A549 (cell line): ENCODE data around the gene CDC6. TPM values are rescaled to one million over a fixed set of nuclear protein-coding genes. Genes with fewer than 3 reads are reported as not detected.
"Not testable (repeated sequence)": the region's sequence is repeated elsewhere in the genome, so short reads cannot be mapped to it uniquely, and the experiment has no call there.

ENCODE experiments used
- ATAC-seq, 2 experiments: fragments of 200-7000 bp in 1 of 2; fragments of >200 bp in 1 of 2; cut with Nextera tagmentation in 1 of 2; cut with Tn5 transposase in 1 of 2; 3 replicates each; pipeline versions ENCODE4 v1.8.0 to v1.9.1; 2018 to 2020; ENCODE audit warnings: mild to moderate bottlenecking in 1 of 2, moderate library complexity in 1 of 2
- CTCF ChIA-PET: fragments of 300-600 bp; sonication (Branson Sonifier 250); formaldehyde crosslinking; extraction: SDS; loops from one replicate; lab custom pipeline; 2021; ENCODE audit warnings: antibody characterized with exemption, inconsistent platforms; lab: Yijun Ruan, JAX
- POLR2A ChIA-PET: fragments of 350-600 bp; formaldehyde crosslinking; extraction: SDS; loops from one replicate; lab custom pipeline; 2021; ENCODE audit warnings: antibody characterized with exemption, inconsistent platforms; lab: Yijun Ruan, JAX
- DNase-seq, 2 experiments: peaks; one replicate each; pipeline versions ENCODE4 v3.0.0 to v3.0.0-alpha.2; 2011 to 2016; ENCODE audit warnings: low read depth in 1 of 2, low spot score in 1 of 2
- FAIRE-seq: peaks from 2 replicates; lab custom pipeline; 2011; peaks lifted over from hg19 to GRCh38; lab: Jason Lieb, UNC
- H3K27ac ChIP-seq, 2 experiments: fragments of >200 bp; sonication (Bioruptor Twin); formaldehyde crosslinking; 3 replicates each; pipeline ENCODE4 v1.5.1; 2016 to 2017
- H3K4me1 ChIP-seq: fragments of >200 bp; sonication (Bioruptor Twin); formaldehyde crosslinking; 3 replicates; pipeline ENCODE4 v1.6.1; 2016
- H3K4me2 ChIP-seq: fragments of >200 bp; sonication (Bioruptor Twin); formaldehyde crosslinking; 3 replicates; pipeline ENCODE4 v1.6.1; 2016
- H3K4me3 ChIP-seq: fragments of >200 bp; sonication (Bioruptor Twin); formaldehyde crosslinking; 3 replicates; pipeline ENCODE4 v1.5.1; 2016
- H3K9me3 ChIP-seq: fragments of >200 bp; sonication (Bioruptor Twin); formaldehyde crosslinking; 3 replicates; pipeline ENCODE4 v1.6.1; 2016
- CHD2 ChIP-seq: fragments of 150-350 bp; IDR thresholded peaks from 2 replicates; pipeline ENCODE4 v1.6.1; 2014; ENCODE audit warnings: low read length; ENCODE audit not compliant: partially characterized antibody
- CHD4 ChIP-seq: fragments of 200-600 bp; sonication (generic); IDR thresholded peaks from 2 replicates; pipeline ENCODE4 v1.6.1; 2016; ENCODE audit warnings: antibody characterized with exemption, mild to moderate bottlenecking, borderline replicate concordance
- CTCF ChIP-seq: fragments of >200 bp; sonication (Bioruptor Twin); formaldehyde crosslinking; IDR thresholded peaks from 3 replicates; pipeline ENCODE4 v1.5.1; 2016
- E2F6 ChIP-seq: IDR thresholded peaks from 2 replicates; pipeline ENCODE4 v1.6.1; 2012; ENCODE audit warnings: low read depth, borderline replicate concordance
- EHF ChIP-seq: fragments of 250-450 bp; sonication (Bioruptor Pico); IDR thresholded peaks from 2 replicates; pipeline ENCODE4 v1.5.0; 2020; ENCODE audit warnings: mild to moderate bottlenecking
- FOSB ChIP-seq: fragments of 250-450 bp; sonication (Bioruptor Pico); IDR thresholded peaks from 2 replicates; pipeline ENCODE4 v1.5.0; 2020; ENCODE audit warnings: mild to moderate bottlenecking, moderate library complexity
- HDAC2 ChIP-seq: fragments of 200-600 bp; sonication (generic); IDR thresholded peaks from 2 replicates; pipeline ENCODE4 v1.6.1; 2016
- HMGXB4 ChIP-seq: fragments of 250-450 bp; sonication (Bioruptor Pico); IDR thresholded peaks from 2 replicates; pipeline ENCODE4 v1.5.0; 2021; ENCODE audit warnings: mild to moderate bottlenecking, moderate library complexity, borderline replicate concordance
- HOXA7 ChIP-seq: fragments of 250-450 bp; sonication (Bioruptor Pico); IDR thresholded peaks from 2 replicates; pipeline ENCODE4 v1.5.0; 2020; ENCODE audit warnings: mild to moderate bottlenecking, moderate library complexity
- JUNB ChIP-seq: fragments of >200 bp; sonication (Bioruptor Twin); formaldehyde crosslinking; IDR thresholded peaks from 2 replicates; pipeline ENCODE4 v1.6.1; 2016
- KDM1A ChIP-seq: fragments of 200-600 bp; sonication (generic); IDR thresholded peaks from 2 replicates; pipeline ENCODE4 v1.6.1; 2016; ENCODE audit warnings: low read depth, mild to moderate bottlenecking
- MAX ChIP-seq: IDR thresholded peaks from 2 replicates; pipeline ENCODE4 v1.6.1; 2012
- MAZ ChIP-seq: fragments of 150-350 bp; IDR thresholded peaks from 2 replicates; pipeline ENCODE4 v1.6.1; 2014; ENCODE audit warnings: antibody characterized with exemption, low read depth, low read length, borderline replicate concordance
- NFE2L2 ChIP-seq: fragments of 150-350 bp; conservative IDR thresholded peaks from 2 replicates; pipeline ENCODE4 v1.6.1; 2014; ENCODE audit warnings: low read length
- NR3C1 ChIP-seq: fragments of >200 bp; sonication (Bioruptor Twin); formaldehyde crosslinking; IDR thresholded peaks from 3 replicates; pipeline ENCODE4 v1.6.1; 2017
- PHF8 ChIP-seq: fragments of 200-600 bp; sonication (generic); IDR thresholded peaks from 2 replicates; pipeline ENCODE4 v1.6.1; 2016; ENCODE audit warnings: low read depth, mild to moderate bottlenecking, antibody characterized with exemption, moderate library complexity, borderline replicate concordance
- POLR2A ChIP-seq: IDR thresholded peaks from 2 replicates; pipeline ENCODE4 v1.6.1; 2012; ENCODE audit warnings: mild to moderate bottlenecking, low read length
- RAD21 ChIP-seq, 2 experiments: fragments of >200 bp in 1 of 2; sonication (Bioruptor Twin) in 1 of 2; formaldehyde crosslinking in 1 of 2; IDR thresholded peaks in 1 of 2; conservative IDR thresholded peaks in 1 of 2; 2 replicates in 1 of 2; 3 replicates in 1 of 2; pipeline ENCODE4 v1.6.1; 2012 to 2018; ENCODE audit warnings: inconsistent platforms in 1 of 2
- RFX5 ChIP-seq: fragments of 450-650 bp; IDR thresholded peaks from 2 replicates; pipeline ENCODE4 v1.7.1; 2014; ENCODE audit warnings: antibody characterized with exemption, mild to moderate bottlenecking, moderate library complexity
- RNF2 ChIP-seq: fragments of 200-600 bp; sonication (generic); IDR thresholded peaks from 2 replicates; pipeline ENCODE4 v1.6.1; 2016; ENCODE audit warnings: low read depth, mild to moderate bottlenecking, antibody characterized with exemption, moderate library complexity, borderline replicate concordance
- SMC3 ChIP-seq: fragments of >200 bp; sonication (Bioruptor Twin); formaldehyde crosslinking; IDR thresholded peaks from 3 replicates; pipeline ENCODE4 v1.6.1; 2018; ENCODE audit warnings: inconsistent platforms
- TFCP2L1 ChIP-seq: fragments of 250-450 bp; sonication (Bioruptor Pico); IDR thresholded peaks from 2 replicates; pipeline ENCODE4 v1.5.0; 2021; ENCODE audit warnings: mild to moderate bottlenecking
- ZC3H11A ChIP-seq: fragments of 450-650 bp; IDR thresholded peaks from 2 replicates; pipeline ENCODE4 v1.6.1; 2014; ENCODE audit warnings: antibody characterized with exemption, mild to moderate bottlenecking
- ZSCAN20 ChIP-seq: fragments of 250-450 bp; sonication (Bioruptor Pico); IDR thresholded peaks from 2 replicates; pipeline ENCODE4 v1.8.0; 2022; ENCODE audit warnings: mild to moderate bottlenecking, moderate library complexity
- WGBS: methylation state at CpG from one replicate; pipeline ENCODE4 v1.1.6; 2017; ENCODE audit errors: missing lambda C conversion rate; 5-methylcytosine and 5-hydroxymethylcytosine counted together
- polyA plus RNA-seq, 4 experiments: library from polyadenylated mRNA; depleted of rRNA in 3 of 4; stranded (reverse); fragments of >200 nt; fragmentation: RNase III in 1 of 4; extraction: RNeasy Plus Mini Kit Qiagen cat#74134 plus additional on column Dnase treatment in 1 of 4; gene quantifications; 2 replicates in 3 of 4; 3 replicates in 1 of 4; pipeline ENCODE4 v1.2.3, GENCODE V29; 2011 to 2017

The CDC6 gene
- polyA plus RNA-seq, 2 of the 4 experiments (the other 2 are of a cell fraction), result 67.0 to 79.5 TPM

- CTCF ChIA-PET, result interaction anchor here (1.1 to 50.4 kb wide), 8 partner anchors 4 to 130 kb away, joined by 3 to 2395 read pairs (median 118); partner anchors contain the start of genes CDC6, GJD3 and RARA
- no peak overlapping the region for H3K4me3 ChIP-seq
- no peak for DNase-seq
- peaks cover 8% of the 10 kb centered on the region for H3K4me1 ChIP-seq
- TF ChIP-seq TFCP2L1 (CRISPR knock-in tag) (no peak), NR3C1 (no peak), NFE2L2 (no peak), ZC3H11A (no peak), RFX5 (no peak), CHD2 (no peak), E2F6 (no peak), SMC3 (no peak), RNF2 (no peak), POLR2A (no peak), EHF (CRISPR knock-in tag) (no peak), FOSB (CRISPR knock-in tag) (no peak), CTCF (no peak), MAX (no peak)
- no peaks in the 10 kb centered on the region for H3K9me3 ChIP-seq
- no peak overlapping the region for H3K27ac ChIP-seq
- no peak for ATAC-seq
- 75% methylated on average over 3 of the region's 3 CpGs for WGBS
- POLR2A ChIA-PET, result no interaction called here
- FAIRE-seq, result no peak
- H3K4me2 ChIP-seq, result no peak overlapping the region
Measured at GRCh38 chr17:40298726-40299125, 11.0 kb downstream of the CDC6 start.

GRCh38 chr17:40299159-40299757 lies 11.6 kb downstream of the CDC6 start:
- H3K9me3 ChIP-seq, FAIRE-seq, POLR2A ChIA-PET, DNase-seq, H3K4me2 ChIP-seq, H3K27ac ChIP-seq, H3K4me3 ChIP-seq, ATAC-seq: not testable (repeated sequence)
- peaks cover 13% of the 10 kb centered on the region for H3K4me1 ChIP-seq
- WGBS, result 93% methylated on average over 7 of the region's 7 CpGs
- CTCF ChIA-PET, result interaction anchor here (0.6 to 50.4 kb wide), 12 partner anchors 3 to 453 kb away, joined by 3 to 2395 read pairs (median 4); partner anchors contain the start of genes CDC6, GJD3 and RARA

GRCh38 chr17:40301315-40301714 lies 13.6 kb downstream of the CDC6 start:
- no peak overlapping the region for H3K4me3 ChIP-seq
- DNase-seq (peak in 1 of 2 experiments; percentile 46), ATAC-seq (peak in 1 of 2 experiments; percentile 42; a peak in 2 of 6 replicates), FAIRE-seq (no peak)
- CTCF ChIA-PET, result interaction anchor here (1.1 to 50.4 kb wide), 13 partner anchors 1 to 288 kb away, joined by 3 to 2395 read pairs (median 5); partner anchors contain the start of genes CDC6, GJD3 and RARA
- WGBS, result 64% methylated on average over 4 of the region's 4 CpGs
- no peak overlapping the region for H3K27ac ChIP-seq
- peaks cover 19% of the 10 kb centered on the region for H3K4me1 ChIP-seq
- no peak for TF ChIP-seq JUNB
- TF ChIP-seq CHD4, result no peak
- TF ChIP-seq KDM1A, result no peak
- TF ChIP-seq HMGXB4 (CRISPR knock-in tag), result no peak
- TF ChIP-seq PHF8, result no peak
- TF ChIP-seq HDAC2, result no peak
- TF ChIP-seq FOSB (CRISPR knock-in tag), result no peak
- TF ChIP-seq RAD21 (conservative IDR thresholded peaks at IDR 0.05 in 1 of 2, IDR thresholded peaks at IDR 0.05 in 1 of 2), result peak; percentile 69 to 73
- no peak for TF ChIP-seq ZSCAN20
- TF ChIP-seq CTCF, result peak; percentile 62
- peak; percentile 74 for TF ChIP-seq SMC3
- TF ChIP-seq HOXA7, result no peak
- no peak for TF ChIP-seq NR3C1
- TF ChIP-seq MAZ, result no peak
- POLR2A ChIA-PET, result no interaction called here
- no peaks in the 10 kb centered on the region for H3K9me3 ChIP-seq
- H3K4me2 ChIP-seq, result no peak overlapping the region
